GM21529 (cell line): ENCODE data around the gene KANTR.
"Not testable (repeated sequence)": the region's sequence is repeated elsewhere in the genome, so short reads cannot be mapped to it uniquely, and the experiment has no call there.

Experiments
- ATAC-seq: cut with Tn5 transposase; IDR thresholded peaks from one replicate; pipeline ENCODE4 v1.9.1; 2021; ENCODE audit not compliant: unreplicated experiment

Gene KANTR

DNA sequence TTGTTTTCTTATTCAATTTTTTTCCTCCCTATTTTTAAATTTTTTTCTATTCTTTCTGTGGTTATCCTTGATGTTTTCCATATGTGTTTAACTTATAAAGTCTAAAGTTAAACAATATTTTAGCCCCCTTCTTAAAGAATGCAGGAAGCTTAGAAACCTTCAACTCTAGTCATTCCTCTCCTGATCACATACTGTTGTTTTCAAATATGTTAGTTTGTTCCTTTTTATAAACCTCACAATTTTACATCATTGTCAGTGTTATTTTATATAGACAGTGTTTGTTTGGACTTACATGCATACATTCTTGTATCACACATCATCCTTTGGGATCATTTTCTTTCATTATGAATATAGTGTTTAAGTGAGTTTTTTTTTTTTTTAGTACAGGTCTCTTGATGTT is 31.6 kb downstream of the KANTR start:
- no peak for ATAC-seq

- ATAC-seq, result no peak
Observed at GRCh38 chrX:53126377-53126776, 32.4 kb downstream of the KANTR start.

DNA sequence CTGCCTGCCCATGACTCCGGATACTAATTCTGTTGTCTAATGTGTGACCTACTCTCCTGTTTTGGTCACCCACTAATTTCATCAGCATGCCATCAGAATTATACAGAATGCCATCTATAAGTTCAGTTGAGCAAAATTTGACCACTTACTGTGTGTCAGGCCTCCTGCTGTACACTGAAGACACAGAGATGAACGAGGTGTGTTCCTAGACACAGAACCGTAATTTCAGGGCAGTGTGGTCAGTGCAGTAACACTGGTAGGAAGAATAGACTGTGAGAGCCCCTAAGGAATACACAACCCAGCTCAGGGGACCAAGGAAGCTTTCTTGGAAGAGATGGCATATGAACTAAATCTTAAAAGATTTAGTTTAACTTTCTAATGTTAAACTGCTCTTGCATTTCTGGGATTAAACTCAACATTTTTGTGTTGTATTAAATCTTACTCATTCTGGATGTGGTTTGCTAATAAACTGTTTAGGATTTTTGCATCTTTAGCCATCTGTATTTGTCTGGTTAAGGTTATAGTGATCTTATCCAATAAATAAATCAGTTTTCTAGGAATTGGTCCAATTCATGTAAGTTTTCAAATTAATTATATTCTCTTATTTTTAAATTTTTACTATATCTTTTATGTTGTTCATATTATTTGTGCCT is 34.3 kb downstream of the KANTR start:
- no peak for ATAC-seq

GRCh38 chrX:53133400-53133799 is 39.5 kb downstream of the KANTR start:
- ATAC-seq, result no peak

- ATAC-seq, result no peak
Observed at GRCh38 chrX:53135581-53135980, 41.6 kb downstream of the KANTR start.

- no peak for ATAC-seq
Observed at GRCh38 chrX:53153581-53153980, 59.6 kb downstream of the KANTR start.

DNA sequence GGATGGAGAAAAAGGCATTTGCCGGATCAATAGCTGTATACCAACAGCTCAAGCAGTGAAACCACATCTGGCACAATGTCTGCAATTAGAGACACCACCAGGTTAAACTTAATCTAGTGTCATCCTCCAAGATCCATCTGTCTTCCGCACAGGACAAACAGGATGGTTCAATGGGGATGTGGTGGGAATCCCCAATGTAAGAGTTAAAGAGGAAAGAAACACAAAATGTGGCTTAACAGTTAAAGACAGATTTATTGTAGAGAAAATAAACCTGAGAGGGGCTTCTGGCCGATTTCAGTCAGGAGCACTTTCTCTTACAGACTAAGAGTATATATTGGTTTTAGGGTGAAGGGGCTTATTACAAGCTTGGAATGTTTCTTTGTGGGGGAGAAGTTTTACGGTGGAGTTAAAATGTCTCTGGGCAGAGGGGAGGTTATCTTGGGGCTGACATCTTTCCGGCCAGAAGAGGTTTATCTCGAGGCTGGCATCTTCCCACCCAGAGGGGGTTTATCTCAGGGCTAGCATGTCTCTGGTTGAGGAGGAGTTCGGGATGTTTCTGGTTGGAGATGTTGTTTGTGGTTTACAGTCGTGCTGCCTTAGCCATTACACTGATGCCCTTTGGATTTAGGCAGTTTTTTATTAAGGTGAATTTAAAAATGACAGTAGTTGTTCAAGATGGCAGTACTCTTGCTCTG is 61.7 kb downstream of the KANTR start:
- no peak for ATAC-seq

- ATAC-seq, result no peak
Observed at GRCh38 chrX:53156207-53156596, 62.3 kb downstream of the KANTR start.

GRCh38 chrX:53159184-53159583 is 65.2 kb downstream of the KANTR start:
- no peak for ATAC-seq

GRCh38 chrX:53160297-53160983 is 66.5 kb downstream of the KANTR start:
- ATAC-seq, result no peak

- no peak for ATAC-seq
Observed at GRCh38 chrX:53163436-53163835, 69.5 kb downstream of the KANTR start.

DNA sequence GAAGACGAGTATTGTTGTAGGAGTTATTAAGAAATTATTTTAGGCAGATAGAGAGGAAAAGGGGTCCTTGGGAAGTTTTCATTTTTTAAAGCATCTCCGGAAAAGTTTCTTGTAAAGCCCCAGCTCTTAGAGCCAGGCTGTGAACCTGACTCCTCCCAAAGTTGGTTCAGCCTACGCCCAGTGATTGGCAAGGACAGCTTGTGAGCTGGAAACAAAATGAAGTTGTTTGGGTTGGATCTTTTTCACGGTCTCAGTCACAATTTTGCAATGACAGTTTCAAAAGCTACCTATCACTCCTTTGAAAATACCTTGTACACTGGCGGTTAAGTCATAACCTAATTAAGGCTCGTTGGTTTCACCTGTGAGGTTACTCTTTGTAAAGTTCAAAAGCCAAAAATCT is 70.6 kb downstream of the KANTR start:
- ATAC-seq, result not testable (repeated sequence)

DNA sequence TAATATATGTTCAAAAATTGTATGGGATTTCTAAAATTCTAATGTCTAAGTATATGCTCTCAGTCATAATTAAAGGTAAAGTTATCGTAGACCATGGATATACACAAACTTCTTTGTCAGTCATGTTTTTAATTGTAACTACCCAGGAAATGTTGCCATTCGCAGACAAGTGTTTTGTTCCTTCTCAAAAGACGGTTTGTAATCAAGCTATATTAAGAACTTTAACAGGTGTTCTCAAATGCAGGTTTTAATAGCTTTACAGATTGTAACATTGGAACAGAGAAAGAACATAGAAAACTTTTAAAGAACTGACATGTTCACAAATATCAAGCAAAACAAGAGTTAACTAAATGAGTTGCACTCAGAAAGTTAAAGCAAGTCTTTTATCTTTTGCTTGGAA is 72.2 kb downstream of the KANTR start:
- ATAC-seq, result no peak

DNA sequence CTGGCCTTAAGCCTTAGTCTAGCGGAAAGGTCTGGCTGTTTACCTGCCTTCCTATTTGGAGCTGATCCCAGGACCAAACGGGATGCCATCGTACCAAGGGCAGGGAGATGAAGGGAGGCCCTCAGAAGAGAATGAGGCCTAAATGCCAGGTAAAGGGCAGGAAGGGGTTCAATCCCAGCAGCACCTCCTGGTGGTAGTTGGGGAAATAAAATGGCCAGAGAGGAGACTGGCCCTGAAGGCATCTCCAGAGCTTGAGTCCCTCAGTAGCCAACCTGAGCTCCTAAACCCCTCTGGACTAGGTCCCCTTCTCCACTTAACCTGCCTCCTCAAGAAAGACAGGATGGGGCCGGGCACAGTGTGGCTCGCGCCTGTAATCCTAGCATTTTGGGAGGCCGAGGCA is 77.4 kb downstream of the KANTR start:
- no peak for ATAC-seq
